ENCODE data around the gene C2orf74. TPM values are rescaled to one million over a fixed set of nuclear protein-coding genes. Genes with fewer than 3 reads are reported as not detected.

C2orf74 gene
- total RNA-seq, 1 donor from 2014 or later: 17.4 TPM

- H3K4me1 ChIP-seq: peaks cover 7% of the 10 kb centered on the region
- TF ChIP-seq CTCF (IDR thresholded peaks at IDR 0.05): no peak
- intact Hi-C loops (cut with DNase I): no loop called here
- ATAC-seq (no peak), DNase-seq (no peak)
- H3K9me3 ChIP-seq: no peaks in the 10 kb centered on the region
- H3K27ac ChIP-seq: no peak overlapping the region
- H3K36me3 ChIP-seq: peaks cover 60% of the 10 kb centered on the region
- no peak overlapping the region for H3K4me3 ChIP-seq
- no peaks in the 10 kb centered on the region for H3K27me3 ChIP-seq (ENCODE audit: low read depth)
Measured at GRCh38 chr2:61196671-61197070, 34.7 kb downstream of the C2orf74 start.

- no peak for DNase-seq
- TF ChIP-seq CTCF (IDR thresholded peaks at IDR 0.05): no peak
- ATAC-seq: no peak
- Histone ChIP-seq H3K27me3 (ENCODE audit: low read depth) (no peaks in the 10 kb centered on the region), H3K4me1 (no peaks in the 10 kb centered on the region), H3K27ac (no peak overlapping the region), H3K36me3 (peaks cover 97% of the 10 kb centered on the region), H3K4me3 (no peak overlapping the region), H3K9me3 (no peaks in the 10 kb centered on the region)
- intact Hi-C loops (cut with DNase I): no loop called here
Measured at GRCh38 chr2:61205132-61205531, 43.1 kb downstream of the C2orf74 start.

- Histone ChIP-seq H3K36me3 (peaks cover 87% of the 10 kb centered on the region), H3K27me3 (ENCODE audit: low read depth) (no peaks in the 10 kb centered on the region), H3K4me3 (no peak overlapping the region), H3K4me1 (no peaks in the 10 kb centered on the region), H3K27ac (no peak overlapping the region), H3K9me3 (no peaks in the 10 kb centered on the region)
- DNase-seq (no peak), ATAC-seq (peak; percentile 43 to 82)
- no peak for TF ChIP-seq CTCF (IDR thresholded peaks at IDR 0.05)
- intact Hi-C loops (cut with DNase I): no loop called here
Measured at GRCh38 chr2:61210332-61210981, 48.5 kb downstream of the C2orf74 start.

GRCh38 chr2:61214171-61214570 lies 52.2 kb downstream of the C2orf74 start:
- Histone ChIP-seq H3K36me3 (peaks cover 66% of the 10 kb centered on the region), H3K27ac (no peak overlapping the region), H3K4me3 (no peak overlapping the region), H3K4me1 (no peaks in the 10 kb centered on the region), H3K27me3 (ENCODE audit: low read depth) (no peaks in the 10 kb centered on the region), H3K9me3 (no peaks in the 10 kb centered on the region)
- no peak for ATAC-seq
- intact Hi-C loops (cut with DNase I): no loop called here
- no peak for DNase-seq
- no peak for TF ChIP-seq CTCF (IDR thresholded peaks at IDR 0.05)

Other genes starting within 250 kb of the C2orf74 start
- gene PEX13, start 144.5 kb upstream of the C2orf74 start, total RNA-seq: 25.8 TPM
- 8.5 TPM for gene PUS10, start 143.9 kb upstream of the C2orf74 start, total RNA-seq
- gene SANBR, start 96.3 kb upstream of the C2orf74 start, total RNA-seq: 13.8 TPM